GM12873 (cell line): Measurements from ENCODE around the gene ERBB4.

Source experiments
- TF ChIP-seq, protein P1 (sequence below): IDR thresholded peaks from 2 replicates; pipeline ENCODE4 v1.5.1; 2012; ENCODE audit warnings: low read depth, mild to moderate bottlenecking, moderate library complexity, low read length, control low read depth; ENCODE audit not compliant: insufficient read depth; ENCODE audit errors: missing control alignments

ERBB4 gene

DNA sequence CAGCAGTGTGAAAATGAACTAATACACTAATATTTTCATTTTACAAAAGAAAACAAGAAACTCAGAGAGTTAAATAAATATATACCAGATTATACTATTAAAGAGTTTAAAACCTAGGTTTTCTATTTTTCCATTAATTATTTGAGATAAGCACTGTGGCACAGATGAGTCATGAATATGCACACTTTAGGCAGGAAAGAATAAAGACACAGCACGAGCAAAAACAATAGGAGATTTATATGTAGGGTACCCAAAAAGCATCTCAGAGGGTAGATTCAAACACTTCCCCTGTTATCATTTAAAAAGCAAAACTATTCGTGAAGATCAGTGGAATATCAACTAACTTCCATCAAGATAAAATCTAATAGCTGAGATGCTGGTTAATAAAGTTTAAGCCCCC is 430.6 kb downstream of the ERBB4 start:
- TF ChIP-seq, protein P1, sequence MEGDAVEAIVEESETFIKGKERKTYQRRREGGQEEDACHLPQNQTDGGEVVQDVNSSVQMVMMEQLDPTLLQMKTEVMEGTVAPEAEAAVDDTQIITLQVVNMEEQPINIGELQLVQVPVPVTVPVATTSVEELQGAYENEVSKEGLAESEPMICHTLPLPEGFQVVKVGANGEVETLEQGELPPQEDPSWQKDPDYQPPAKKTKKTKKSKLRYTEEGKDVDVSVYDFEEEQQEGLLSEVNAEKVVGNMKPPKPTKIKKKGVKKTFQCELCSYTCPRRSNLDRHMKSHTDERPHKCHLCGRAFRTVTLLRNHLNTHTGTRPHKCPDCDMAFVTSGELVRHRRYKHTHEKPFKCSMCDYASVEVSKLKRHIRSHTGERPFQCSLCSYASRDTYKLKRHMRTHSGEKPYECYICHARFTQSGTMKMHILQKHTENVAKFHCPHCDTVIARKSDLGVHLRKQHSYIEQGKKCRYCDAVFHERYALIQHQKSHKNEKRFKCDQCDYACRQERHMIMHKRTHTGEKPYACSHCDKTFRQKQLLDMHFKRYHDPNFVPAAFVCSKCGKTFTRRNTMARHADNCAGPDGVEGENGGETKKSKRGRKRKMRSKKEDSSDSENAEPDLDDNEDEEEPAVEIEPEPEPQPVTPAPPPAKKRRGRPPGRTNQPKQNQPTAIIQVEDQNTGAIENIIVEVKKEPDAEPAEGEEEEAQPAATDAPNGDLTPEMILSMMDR: no peak

DNA sequence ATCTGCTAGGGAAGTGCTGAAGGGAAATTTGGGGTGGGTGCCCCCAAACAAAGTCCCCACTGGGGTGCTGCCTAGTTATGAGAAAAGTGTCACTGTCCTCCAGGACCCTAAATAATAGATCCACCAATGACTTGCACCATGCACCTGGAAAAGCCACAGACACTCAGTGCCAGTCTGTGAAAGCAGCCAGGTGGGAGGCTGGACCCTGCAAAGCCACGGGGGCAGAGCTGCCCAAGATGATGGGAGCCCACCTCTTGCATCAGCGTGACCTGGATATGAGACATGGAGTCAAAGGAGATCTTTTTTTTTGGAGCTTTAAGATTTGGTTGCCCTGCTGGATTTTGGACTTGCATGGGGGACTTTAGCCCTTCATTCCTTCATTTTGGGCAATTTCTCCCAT is 431.6 kb downstream of the ERBB4 start:
- TF ChIP-seq, protein P1: no peak

DNA sequence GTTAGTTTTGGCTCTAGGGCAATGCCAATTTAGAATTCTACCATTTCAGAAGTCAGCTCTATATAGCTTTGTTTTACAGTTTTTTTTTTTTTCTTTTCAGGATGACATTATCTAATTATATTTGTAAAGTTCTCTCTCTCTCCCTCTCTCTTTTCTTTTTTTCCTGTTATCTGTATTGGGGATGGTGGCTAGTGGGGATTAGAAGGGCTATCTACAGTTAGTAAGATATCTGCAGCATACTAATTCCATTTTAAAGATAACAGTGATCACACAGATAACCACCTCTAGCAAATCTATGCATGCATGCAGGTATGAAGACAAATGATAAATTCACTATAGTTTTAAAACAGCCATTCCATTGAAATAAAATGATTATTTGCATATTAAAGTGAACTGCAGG is 438.9 kb downstream of the ERBB4 start:
- TF ChIP-seq, protein P1: no peak

DNA sequence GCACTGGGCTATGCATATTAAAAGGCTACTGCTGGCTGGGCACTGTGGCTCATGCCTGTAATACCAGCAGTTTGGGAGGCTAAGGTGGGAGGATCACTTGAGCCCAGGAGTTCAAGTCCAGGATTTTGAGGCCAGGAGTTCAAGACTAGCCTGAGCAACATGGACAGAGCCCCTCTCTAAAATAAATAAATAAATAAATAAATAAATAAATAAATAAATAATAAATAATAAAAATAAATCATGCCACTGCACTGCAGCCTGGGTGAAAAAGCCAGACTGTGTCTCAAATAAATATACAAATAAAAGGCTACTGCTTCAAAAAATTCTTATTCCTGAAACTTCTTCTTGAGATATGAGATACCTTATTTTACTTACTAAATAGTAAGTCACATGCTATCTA is 439.6 kb downstream of the ERBB4 start:
- TF ChIP-seq, protein P1: no peak

DNA sequence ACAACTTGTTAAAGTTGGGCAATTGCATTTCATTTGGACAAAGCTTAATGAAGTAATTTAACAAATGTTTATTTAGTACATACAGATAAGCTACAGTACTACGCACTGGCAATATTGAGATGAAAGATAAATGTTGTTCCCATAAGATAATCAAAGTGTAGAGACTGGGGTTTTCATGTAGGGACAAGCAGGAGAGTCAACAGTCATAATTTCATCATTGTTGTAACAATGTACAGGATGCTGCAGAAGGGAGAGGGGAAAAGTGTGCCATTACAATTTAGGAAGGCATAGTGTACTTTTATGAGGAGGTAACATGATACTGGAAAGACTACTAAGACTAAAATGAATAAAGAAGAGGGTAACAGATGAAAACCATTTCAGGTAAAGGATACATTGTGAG is 441.6 kb downstream of the ERBB4 start:
- TF ChIP-seq, protein P1: no peak

DNA sequence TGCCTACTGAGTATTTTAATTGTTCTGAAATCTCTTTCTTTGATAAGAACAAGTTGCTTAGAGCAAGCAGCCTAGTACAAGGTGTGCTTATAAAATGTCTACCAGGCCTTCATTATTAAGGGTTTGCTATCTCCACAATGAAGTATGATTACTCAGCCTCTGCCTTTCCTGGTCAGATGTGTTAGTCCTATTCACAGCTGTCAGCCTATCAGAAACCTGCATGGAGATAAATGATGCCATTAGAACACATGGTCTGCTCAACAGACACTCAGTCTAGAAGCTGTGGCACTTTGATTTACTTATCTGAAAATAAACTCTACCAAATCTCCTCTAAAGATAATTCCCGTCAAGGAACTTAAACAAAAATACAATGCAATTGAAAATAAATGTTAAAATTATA is 448.7 kb downstream of the ERBB4 start:
- TF ChIP-seq, protein P1: no peak

DNA sequence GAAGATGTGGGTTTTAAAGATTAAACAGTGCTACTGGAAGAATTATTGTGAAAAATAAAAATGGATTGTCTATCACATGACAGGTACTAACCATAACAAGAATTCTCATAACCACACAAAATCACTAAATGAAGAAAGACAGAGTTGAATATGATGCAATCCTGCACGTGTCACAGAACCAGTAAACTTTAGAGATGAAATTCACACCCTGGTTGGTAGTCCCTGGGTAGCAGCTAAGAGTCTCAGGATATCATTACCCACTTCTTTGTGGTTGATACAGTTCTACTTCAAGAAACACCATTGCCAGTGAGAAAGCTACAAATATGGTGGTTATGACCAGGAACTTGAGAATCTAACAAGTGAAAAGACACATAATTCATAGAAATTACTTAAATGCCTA is 450.2 kb downstream of the ERBB4 start:
- TF ChIP-seq, protein P1: no peak
